ENCODE data around the gene CIAO3. TPM values are rescaled to one million over a fixed set of nuclear protein-coding genes. Genes with fewer than 3 reads are reported as not detected.

CIAO3 gene
- polyA plus RNA-seq, 1 donor (not counting 4 experiments of a cell fraction or from before 2014, with no cell fraction given): 24.9 TPM

- dilution Hi-C loops (cut with MboI; ENCODE audit: extremely low pct_ligation_motif_present, low sequenced_read_pairs): no loop called here
- no peak for FAIRE-seq
- no peaks in the 10 kb centered on the region for H3K27me3 ChIP-seq (ENCODE audit: control insufficient read depth, extremely low read depth, insufficient read depth, low read length)
These were observed 17.1 kb downstream of the CIAO3 start for GRCh38 chr16:723695-724094.

DNA sequence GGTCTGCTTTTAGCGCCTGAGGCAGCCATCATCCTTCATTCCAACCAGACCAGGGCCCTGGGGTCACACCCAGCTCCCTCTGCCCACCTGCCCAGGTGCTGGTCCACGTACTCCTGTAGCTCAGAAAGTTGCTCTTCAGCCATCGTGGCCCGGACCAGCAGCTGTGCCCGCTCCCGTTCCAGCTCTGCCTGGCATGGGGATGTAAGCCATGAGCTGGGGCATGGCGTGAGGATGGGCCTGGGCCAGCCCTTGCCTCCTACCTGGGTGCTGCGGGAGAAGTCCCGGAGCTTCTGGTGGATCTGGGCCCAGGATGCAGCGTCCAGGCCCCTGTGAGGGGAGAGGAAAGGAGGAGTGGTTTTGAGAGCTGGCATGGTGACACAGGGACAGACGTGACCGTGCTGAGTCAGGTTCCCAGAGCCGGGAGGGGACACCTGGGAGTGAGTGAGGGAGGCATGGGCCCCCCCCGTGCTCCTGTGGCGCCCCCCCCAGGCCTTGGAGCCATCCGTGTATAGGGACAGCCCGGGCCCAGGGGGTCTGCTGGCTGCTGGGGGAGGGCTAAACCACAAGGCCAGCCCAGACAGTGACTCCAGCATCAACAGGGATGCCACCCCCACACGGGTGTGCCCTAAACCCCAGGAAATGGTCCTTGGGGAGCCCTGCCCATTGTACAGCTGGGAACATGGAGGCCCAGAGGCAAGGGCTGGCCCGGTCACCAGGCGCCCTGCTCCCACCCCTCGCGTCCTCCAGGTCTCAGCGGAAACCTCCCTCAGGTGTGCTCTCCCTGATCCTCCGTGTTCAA lies 17.8 kb downstream of the CIAO3 start:
- TF ChIP-seq, protein P1, sequence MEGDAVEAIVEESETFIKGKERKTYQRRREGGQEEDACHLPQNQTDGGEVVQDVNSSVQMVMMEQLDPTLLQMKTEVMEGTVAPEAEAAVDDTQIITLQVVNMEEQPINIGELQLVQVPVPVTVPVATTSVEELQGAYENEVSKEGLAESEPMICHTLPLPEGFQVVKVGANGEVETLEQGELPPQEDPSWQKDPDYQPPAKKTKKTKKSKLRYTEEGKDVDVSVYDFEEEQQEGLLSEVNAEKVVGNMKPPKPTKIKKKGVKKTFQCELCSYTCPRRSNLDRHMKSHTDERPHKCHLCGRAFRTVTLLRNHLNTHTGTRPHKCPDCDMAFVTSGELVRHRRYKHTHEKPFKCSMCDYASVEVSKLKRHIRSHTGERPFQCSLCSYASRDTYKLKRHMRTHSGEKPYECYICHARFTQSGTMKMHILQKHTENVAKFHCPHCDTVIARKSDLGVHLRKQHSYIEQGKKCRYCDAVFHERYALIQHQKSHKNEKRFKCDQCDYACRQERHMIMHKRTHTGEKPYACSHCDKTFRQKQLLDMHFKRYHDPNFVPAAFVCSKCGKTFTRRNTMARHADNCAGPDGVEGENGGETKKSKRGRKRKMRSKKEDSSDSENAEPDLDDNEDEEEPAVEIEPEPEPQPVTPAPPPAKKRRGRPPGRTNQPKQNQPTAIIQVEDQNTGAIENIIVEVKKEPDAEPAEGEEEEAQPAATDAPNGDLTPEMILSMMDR (optimal IDR thresholded peaks at IDR 0.05 in 1 of 3, IDR thresholded peaks at IDR 0.05 in 1 of 3, conservative IDR thresholded peaks at IDR 0.05 in 1 of 3; ENCODE audit: extremely low read depth in 1 of 3, insufficient read depth in 2 of 3, low read length in 3 of 3): no peak
- DNase-seq (ENCODE audit: low read depth, low spot score): no peak
- H4K20me1 ChIP-seq (ENCODE audit: control insufficient read depth, extremely low read depth, insufficient read depth, low read length): peaks cover 3% of the 10 kb centered on the region
- dilution Hi-C loops (cut with MboI; ENCODE audit: extremely low pct_ligation_motif_present, low sequenced_read_pairs): no loop called here
- no peak overlapping the region for H3K4me3 ChIP-seq (ENCODE audit: control insufficient read depth in 2 of 3, extremely low read depth in 1 of 3, insufficient read depth in 2 of 3, low read depth in 1 of 3, low read length in 3 of 3)
- no peaks in the 10 kb centered on the region for H3K79me2 ChIP-seq (ENCODE audit: control insufficient read depth, insufficient read depth, low read length)
- no peak overlapping the region for H3K27ac ChIP-seq (ENCODE audit: control insufficient read depth, insufficient read depth, low read length)
- no peak for FAIRE-seq
- no peak overlapping the region for H3K9ac ChIP-seq (ENCODE audit: control insufficient read depth, extremely low read depth, insufficient read depth, low read length)
- H3K9me3 ChIP-seq (ENCODE audit: control insufficient read depth, low read depth, low read length): no peaks in the 10 kb centered on the region
- no peaks in the 10 kb centered on the region for H3K27me3 ChIP-seq (ENCODE audit: control insufficient read depth, extremely low read depth, insufficient read depth, low read length)
- H3K4me2 ChIP-seq (ENCODE audit: control insufficient read depth, extremely low read depth, insufficient read depth, low read depth, low read length): no peak overlapping the region
- peaks cover 15% of the 10 kb centered on the region for H3K4me1 ChIP-seq (ENCODE audit: control insufficient read depth, extremely low read depth, insufficient read depth, low read length)
- H3K36me3 ChIP-seq (ENCODE audit: control insufficient read depth in 2 of 2, extremely low read depth in 1 of 2, insufficient read depth in 2 of 2, low read length in 2 of 2): peaks cover 0 to 1% of the 10 kb centered on the region in 2 experiments
- no peak overlapping the region for H2AFZ ChIP-seq (ENCODE audit: control insufficient read depth, low read length)
- H3K9me1 ChIP-seq (ENCODE audit: control insufficient read depth, extremely low read depth, insufficient read depth, low read length): peaks cover 2% of the 10 kb centered on the region

More at GRCh38 chr16:723695-724094, 17.1 kb downstream of the CIAO3 start:
- H3K4me3 ChIP-seq (ENCODE audit: control insufficient read depth in 2 of 3, extremely low read depth in 1 of 3, insufficient read depth in 2 of 3, low read depth in 1 of 3, low read length in 3 of 3): no peak overlapping the region
- H3K79me2 ChIP-seq (ENCODE audit: control insufficient read depth, insufficient read depth, low read length): no peaks in the 10 kb centered on the region
- no peak overlapping the region for H3K4me2 ChIP-seq (ENCODE audit: control insufficient read depth, extremely low read depth, insufficient read depth, low read depth, low read length)
- H3K27ac ChIP-seq (ENCODE audit: control insufficient read depth, insufficient read depth, low read length): no peak overlapping the region
- peaks cover 3% of the 10 kb centered on the region for H4K20me1 ChIP-seq (ENCODE audit: control insufficient read depth, extremely low read depth, insufficient read depth, low read length)
- no peaks in the 10 kb centered on the region for H3K9me3 ChIP-seq (ENCODE audit: control insufficient read depth, low read depth, low read length)
- H3K9ac ChIP-seq (ENCODE audit: control insufficient read depth, extremely low read depth, insufficient read depth, low read length): no peak overlapping the region
- H3K36me3 ChIP-seq (ENCODE audit: control insufficient read depth in 2 of 2, extremely low read depth in 1 of 2, insufficient read depth in 2 of 2, low read length in 2 of 2): peaks cover 0 to 1% of the 10 kb centered on the region in 2 experiments
- H3K9me1 ChIP-seq (ENCODE audit: control insufficient read depth, extremely low read depth, insufficient read depth, low read length): peaks cover 2% of the 10 kb centered on the region
- DNase-seq (ENCODE audit: low read depth, low spot score): no peak
- no peak for TF ChIP-seq EZH2 (IDR thresholded peaks at IDR 0.05; ENCODE audit: low read length)
- TF ChIP-seq, protein P1 (optimal IDR thresholded peaks at IDR 0.05 in 1 of 3, IDR thresholded peaks at IDR 0.05 in 1 of 3, conservative IDR thresholded peaks at IDR 0.05 in 1 of 3; ENCODE audit: extremely low read depth in 1 of 3, insufficient read depth in 2 of 3, low read length in 3 of 3): no peak
- peaks cover 15% of the 10 kb centered on the region for H3K4me1 ChIP-seq (ENCODE audit: control insufficient read depth, extremely low read depth, insufficient read depth, low read length)
- no peak overlapping the region for H2AFZ ChIP-seq (ENCODE audit: control insufficient read depth, low read length)
